ENCODE measurements around the gene ADNP. TPM values are rescaled to one million over a fixed set of nuclear protein-coding genes. Genes with fewer than 3 reads are reported as not detected.

Gene ADNP
- polyA plus RNA-seq, 1 donor from 2014 or later, result 78.5 TPM

GRCh38 chr20:50903353-50904051 is 27.7 kb downstream of the ADNP start:
- Histone ChIP-seq H3F3A (ENCODE audit: insufficient read depth, low read length, poor library complexity, severe bottlenecking) (no peaks in the 10 kb centered on the region), H3K9me3 (ENCODE audit: low read length) (no peaks in the 10 kb centered on the region), H3K9me2 (ENCODE audit: insufficient read depth, low read length) (no peaks in the 10 kb centered on the region), H2AFZ (ENCODE audit: low read depth, low read length) (no peak overlapping the region), H3K9ac (ENCODE audit: low read length) (no peak overlapping the region), H3K27ac (ENCODE audit: low read length) (no peak overlapping the region), H3K27me3 (ENCODE audit: insufficient read depth, low read depth, low read length) (no peaks in the 10 kb centered on the region), H3K36me3 (ENCODE audit: insufficient read depth, low read length) (peaks cover 14% of the 10 kb centered on the region), H3K4me3 (ENCODE audit: low read length) (no peak overlapping the region), H4K20me1 (ENCODE audit: insufficient read depth) (peaks cover 50% of the 10 kb centered on the region), H3K79me2 (replicated peaks; ENCODE audit: insufficient read depth, low read length) (peaks cover 94% of the 10 kb centered on the region), H3K4me2 (ENCODE audit: low read length) (no peak overlapping the region)
- TF ChIP-seq SMC3 (conservative IDR thresholded peaks at IDR 0.05; ENCODE audit: poor library complexity) (no peak), EP300 (conservative IDR thresholded peaks at IDR 0.05; ENCODE audit: poor library complexity, severe bottlenecking) (no peak), CTCF (IDR thresholded peaks at IDR 0.05; ENCODE audit: poor library complexity, severe bottlenecking) (no peak), RAD21 (conservative IDR thresholded peaks at IDR 0.05) (no peak), EZH2 (IDR thresholded peaks at IDR 0.05; ENCODE audit: borderline replicate concordance, insufficient read depth, low read length, poor library complexity, severe bottlenecking) (no peak), POLR2AphosphoS5 (IDR thresholded peaks at IDR 0.05) (no peak), REST (IDR thresholded peaks at IDR 0.05; ENCODE audit: borderline replicate concordance) (no peak), MXI1 (conservative IDR thresholded peaks at IDR 0.05; ENCODE audit: poor library complexity, severe bottlenecking) (no peak), TAF1 (IDR thresholded peaks at IDR 0.05; ENCODE audit: low read depth) (no peak)

DNA sequence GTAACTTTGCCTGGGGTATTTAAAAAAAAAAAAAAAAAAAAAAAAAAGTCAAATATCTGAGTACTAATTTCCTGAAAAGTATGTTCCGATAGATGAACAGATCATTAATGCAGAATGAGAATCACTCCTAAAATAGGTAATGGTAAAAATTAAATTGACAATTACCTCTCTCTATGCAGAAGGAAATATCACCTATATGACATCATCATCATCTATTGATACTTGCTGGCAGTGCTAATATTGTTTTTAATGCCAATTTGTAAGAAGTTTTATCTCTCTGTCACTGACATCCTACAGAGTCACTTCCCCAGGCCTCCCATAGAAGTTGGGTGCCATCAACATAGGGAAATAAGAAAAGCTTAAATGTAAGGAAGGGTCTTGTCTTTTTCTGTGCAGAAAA is 29.9 kb downstream of the ADNP start:
- H3K27me3 ChIP-seq (ENCODE audit: insufficient read depth, low read depth, low read length), result no peaks in the 10 kb centered on the region
- peaks cover 82% of the 10 kb centered on the region for H3K79me2 ChIP-seq (replicated peaks; ENCODE audit: insufficient read depth, low read length)
- H3F3A ChIP-seq (ENCODE audit: insufficient read depth, low read length, poor library complexity, severe bottlenecking), result no peaks in the 10 kb centered on the region
- TF ChIP-seq REST (IDR thresholded peaks at IDR 0.05; ENCODE audit: borderline replicate concordance), result no peak
- no peak overlapping the region for H3K4me2 ChIP-seq (ENCODE audit: low read length)
- no peaks in the 10 kb centered on the region for H3K9me2 ChIP-seq (ENCODE audit: insufficient read depth, low read length)
- H4K20me1 ChIP-seq (ENCODE audit: insufficient read depth), result peaks cover 47% of the 10 kb centered on the region
- H3K9ac ChIP-seq (ENCODE audit: low read length), result no peak overlapping the region
- no peak overlapping the region for H2AFZ ChIP-seq (ENCODE audit: low read depth, low read length)
- H3K36me3 ChIP-seq (ENCODE audit: insufficient read depth, low read length), result peaks cover 14% of the 10 kb centered on the region
- H3K4me3 ChIP-seq (ENCODE audit: low read length), result no peak overlapping the region
- no peak overlapping the region for H3K27ac ChIP-seq (ENCODE audit: low read length)
- H3K9me3 ChIP-seq (ENCODE audit: low read length), result no peaks in the 10 kb centered on the region

Measured in neural cell (in vitro differentiated cells).